C4-2B (cell line): ENCODE results near the gene DHX15.

Experiments used
- ZFX ChIP-seq: fragments of 450-650 bp; IDR thresholded peaks from 2 replicates; pipeline ENCODE4 v1.6.1; 2017
- TF ChIP-seq, protein P1 (sequence below): fragments of 450-650 bp; conservative IDR thresholded peaks from 2 replicates; pipeline ENCODE4 v1.5.1; 2017; ENCODE audit warnings: mild to moderate bottlenecking

DNA sequence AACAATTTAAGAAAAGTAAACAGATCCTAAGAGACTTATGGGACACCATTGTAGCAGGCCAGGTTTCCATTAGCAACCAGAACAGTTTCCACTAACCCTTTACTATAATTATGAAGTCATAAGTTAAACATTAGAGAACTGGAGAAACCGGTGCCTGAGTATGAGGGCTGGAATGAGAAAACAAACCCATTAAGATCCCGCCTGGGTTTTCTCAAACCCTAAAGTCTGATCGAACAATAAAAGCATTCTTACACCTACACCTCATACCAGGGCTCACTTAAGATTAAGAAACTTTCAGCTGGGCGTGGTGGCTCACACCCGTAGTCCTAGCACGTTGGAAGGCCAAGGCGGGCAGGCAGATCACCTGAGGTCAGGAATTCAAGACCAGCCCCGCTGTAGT lies 13.7 kb upstream of the DHX15 start:
- TF ChIP-seq ZFX, result no peak
- TF ChIP-seq, protein P1, sequence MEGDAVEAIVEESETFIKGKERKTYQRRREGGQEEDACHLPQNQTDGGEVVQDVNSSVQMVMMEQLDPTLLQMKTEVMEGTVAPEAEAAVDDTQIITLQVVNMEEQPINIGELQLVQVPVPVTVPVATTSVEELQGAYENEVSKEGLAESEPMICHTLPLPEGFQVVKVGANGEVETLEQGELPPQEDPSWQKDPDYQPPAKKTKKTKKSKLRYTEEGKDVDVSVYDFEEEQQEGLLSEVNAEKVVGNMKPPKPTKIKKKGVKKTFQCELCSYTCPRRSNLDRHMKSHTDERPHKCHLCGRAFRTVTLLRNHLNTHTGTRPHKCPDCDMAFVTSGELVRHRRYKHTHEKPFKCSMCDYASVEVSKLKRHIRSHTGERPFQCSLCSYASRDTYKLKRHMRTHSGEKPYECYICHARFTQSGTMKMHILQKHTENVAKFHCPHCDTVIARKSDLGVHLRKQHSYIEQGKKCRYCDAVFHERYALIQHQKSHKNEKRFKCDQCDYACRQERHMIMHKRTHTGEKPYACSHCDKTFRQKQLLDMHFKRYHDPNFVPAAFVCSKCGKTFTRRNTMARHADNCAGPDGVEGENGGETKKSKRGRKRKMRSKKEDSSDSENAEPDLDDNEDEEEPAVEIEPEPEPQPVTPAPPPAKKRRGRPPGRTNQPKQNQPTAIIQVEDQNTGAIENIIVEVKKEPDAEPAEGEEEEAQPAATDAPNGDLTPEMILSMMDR, result no peak
